Smooth muscle cell (in vitro differentiated cells): ENCODE results near the gene PRELP. TPM values are rescaled to one million over a fixed set of nuclear protein-coding genes. Genes with fewer than 3 reads are reported as not detected.

Source experiments
- DNase-seq: peaks from one replicate; lab custom pipeline; 2025; ENCODE audit not compliant: unreplicated experiment; lab: John Stamatoyannopoulos, UW
- H2AFZ ChIP-seq: fragments of 200-600 bp; sonication (generic); 2 replicates; pipeline ENCODE4 v1.6.0; 2016; ENCODE audit warnings: antibody characterized with exemption, low read depth, mild to moderate bottlenecking
- H3F3A ChIP-seq: fragments of 200-600 bp; sonication (generic); 2 replicates; pipeline ENCODE4 v1.6.0; 2017; ENCODE audit warnings: antibody characterized with exemption, low read depth
- H3K27ac ChIP-seq: fragments of 200-600 bp; sonication (generic); 2 replicates; pipeline ENCODE4 v1.5.1; 2016; ENCODE audit warnings: low read depth, mild to moderate bottlenecking
- H3K27me3 ChIP-seq: fragments of 200-600 bp; sonication (generic); 2 replicates; pipeline ENCODE4 v1.6.1; 2016; ENCODE audit warnings: low read depth, mild to moderate bottlenecking
- H3K36me3 ChIP-seq: fragments of 200-600 bp; sonication (generic); 2 replicates; pipeline ENCODE4 v1.5.1; 2016; ENCODE audit warnings: low read depth
- H3K4me1 ChIP-seq: fragments of 200-600 bp; sonication (generic); 2 replicates; pipeline ENCODE4 v1.5.1; 2016; ENCODE audit warnings: low read depth
- H3K4me2 ChIP-seq: fragments of 200-600 bp; sonication (generic); 2 replicates; pipeline ENCODE4 v1.6.0; 2016; ENCODE audit warnings: mild to moderate bottlenecking
- H3K4me3 ChIP-seq: fragments of 200-600 bp; sonication (generic); 2 replicates; pipeline ENCODE4 v1.5.1; 2016; ENCODE audit warnings: mild to moderate bottlenecking
- H3K79me2 ChIP-seq: fragments of 200-600 bp; sonication (generic); 2 replicates; pipeline ENCODE4 v1.6.0; 2016; ENCODE audit warnings: low read depth, mild to moderate bottlenecking
- H3K9ac ChIP-seq: fragments of 200-600 bp; sonication (generic); 2 replicates; pipeline ENCODE4 v1.6.0; 2016; ENCODE audit warnings: low read depth
- H3K9me3 ChIP-seq: fragments of 200-600 bp; sonication (generic); replicated peaks from 2 replicates; pipeline ENCODE4 v1.5.1; 2016; ENCODE audit warnings: low read depth
- H4K20me1 ChIP-seq: fragments of 200-600 bp; sonication (generic); 2 replicates; pipeline ENCODE4 v1.6.0; 2016; ENCODE audit warnings: low read depth
- CTCF ChIP-seq: fragments of 200-600 bp; sonication (generic); IDR thresholded peaks from 2 replicates; pipeline ENCODE4 v1.5.1; 2017; ENCODE audit warnings: borderline replicate concordance, mild to moderate bottlenecking, antibody characterized with exemption; ENCODE audit not compliant: insufficient read depth, poor library complexity, severe bottlenecking
- WGBS: methylation state at CpG from one replicate; pipeline ENCODE4 v1.1.7; 2016; ENCODE audit warnings: low lambda C conversion rate; 5-methylcytosine and 5-hydroxymethylcytosine counted together
- polyA plus RNA-seq: library from polyadenylated mRNA; unstranded; fragments of >200 nt; fragmentation: Nextera tagmentation; extraction: Ambion mirVana; gene quantifications from 2 replicates; pipeline ENCODE4 v1.2.1, GENCODE V29; 2016
- total RNA-seq: library from RNA; depleted of rRNA; stranded (reverse); fragments of >200 nt; gene quantifications from 2 replicates; pipeline ENCODE4 v1.2.3, GENCODE V29; 2014

Gene PRELP
- total and polyA plus RNA-seq, 2 experiments from 2014 or later: 0.04 to 2.1 TPM

- Histone ChIP-seq H3K4me1 (peaks cover 3% of the 10 kb centered on the region), H4K20me1 (no peaks in the 10 kb centered on the region), H3K4me3 (no peak overlapping the region), H3K4me2 (no peak overlapping the region), H2AFZ (no peak overlapping the region), H3K27me3 (no peaks in the 10 kb centered on the region), H3K9ac (no peak overlapping the region), H3K9me3 (no peaks in the 10 kb centered on the region), H3K79me2 (no peaks in the 10 kb centered on the region), H3F3A (no peaks in the 10 kb centered on the region), H3K27ac (no peak overlapping the region), H3K36me3 (no peaks in the 10 kb centered on the region)
- 92% methylated on average over 7 of the region's 7 CpGs for WGBS
- no peak for DNase-seq
- TF ChIP-seq CTCF: no peak
These were observed 12.9 kb downstream of the PRELP start for GRCh38 chr1:203488539-203488938.

- WGBS: 98% methylated on average over 9 of the region's 9 CpGs
- H3K9me3 ChIP-seq: no peaks in the 10 kb centered on the region
- H3K9ac ChIP-seq: no peak overlapping the region
- peaks cover 3% of the 10 kb centered on the region for H3K4me1 ChIP-seq
- no peak for TF ChIP-seq CTCF
- no peak overlapping the region for H3K4me3 ChIP-seq
- no peaks in the 10 kb centered on the region for H3K79me2 ChIP-seq
- H3K36me3 ChIP-seq: no peaks in the 10 kb centered on the region
- no peak for DNase-seq
- H3K27ac ChIP-seq: no peak overlapping the region
- H3K27me3 ChIP-seq: no peaks in the 10 kb centered on the region
- no peak overlapping the region for H3K4me2 ChIP-seq
- no peaks in the 10 kb centered on the region for H3F3A ChIP-seq
- no peaks in the 10 kb centered on the region for H4K20me1 ChIP-seq
- no peak overlapping the region for H2AFZ ChIP-seq
These were observed 15.0 kb downstream of the PRELP start for GRCh38 chr1:203490607-203491006.

- Histone ChIP-seq H3K4me1 (peaks cover 3% of the 10 kb centered on the region), H3K79me2 (no peaks in the 10 kb centered on the region), H3K27me3 (no peaks in the 10 kb centered on the region), H3K4me3 (no peak overlapping the region), H3K36me3 (no peaks in the 10 kb centered on the region), H3K9me3 (no peaks in the 10 kb centered on the region), H3K4me2 (no peak overlapping the region), H3K27ac (no peak overlapping the region), H3K9ac (no peak overlapping the region), H3F3A (no peaks in the 10 kb centered on the region), H2AFZ (no peak overlapping the region), H4K20me1 (no peaks in the 10 kb centered on the region)
- WGBS: 77% methylated on average over 9 of the region's 9 CpGs
- TF ChIP-seq CTCF: no peak
- no peak for DNase-seq
These were observed 16.1 kb downstream of the PRELP start for GRCh38 chr1:203491664-203492063.

DNA sequence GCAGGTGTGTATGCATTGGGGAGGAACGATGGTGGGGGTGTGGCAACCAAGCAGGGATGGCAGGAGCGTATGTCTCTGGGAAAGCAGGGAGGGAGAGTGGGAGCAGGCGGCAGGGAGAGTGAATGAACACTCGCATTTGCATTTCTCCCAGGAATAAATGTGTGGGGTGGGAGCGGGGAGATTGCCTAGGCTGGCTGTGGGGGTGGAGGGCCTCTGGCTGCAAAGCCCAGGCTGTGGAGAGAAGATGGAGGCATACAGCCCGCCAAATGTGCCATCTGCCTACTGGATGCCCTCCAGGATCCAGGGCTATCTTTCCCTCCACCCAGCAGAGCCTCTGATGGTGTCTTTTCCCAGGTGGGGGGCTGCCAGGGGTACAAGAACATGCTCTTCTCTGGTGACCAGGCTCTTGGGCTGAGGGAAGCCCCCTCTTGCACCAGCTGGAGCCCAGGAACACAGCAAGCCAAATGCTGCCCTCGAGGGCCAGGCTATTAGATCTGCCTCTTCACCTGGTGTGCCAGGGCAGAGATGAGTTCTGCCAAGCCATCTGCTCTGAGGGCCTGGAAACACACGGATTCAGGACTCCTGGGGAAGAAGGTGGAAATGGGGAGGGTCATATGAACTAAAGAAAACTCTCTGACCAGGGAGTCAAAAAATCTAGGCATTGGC is 16.6 kb downstream of the PRELP start:
- WGBS: 54% methylated on average over 7 of the region's 8 CpGs
- Histone ChIP-seq H3K27me3 (no peaks in the 10 kb centered on the region), H3K27ac (no peak overlapping the region), H3F3A (no peaks in the 10 kb centered on the region), H2AFZ (no peak overlapping the region), H3K4me3 (no peak overlapping the region), H3K79me2 (no peaks in the 10 kb centered on the region), H3K4me2 (no peak overlapping the region), H3K9ac (no peak overlapping the region), H3K9me3 (no peaks in the 10 kb centered on the region), H3K4me1 (peaks cover 3% of the 10 kb centered on the region), H4K20me1 (no peaks in the 10 kb centered on the region), H3K36me3 (no peaks in the 10 kb centered on the region)
- no peak for DNase-seq
- no peak for TF ChIP-seq CTCF
